Lower leg skin (tissue), 4 donors: ENCODE data around the gene CNIH2. TPM values are rescaled to one million over a fixed set of nuclear protein-coding genes. Genes with fewer than 3 reads are reported as not detected.

Experiments used
- DNase-seq, 2 donors: peaks; one replicate each; pipeline ENCODE4 v3.0.0-alpha.2; 2019; ENCODE audit warnings: low spot score in 2 of 2
- H3K4me3 ChIP-seq: fragments of 200-600 bp; sonication (generic); 2 replicates; pipeline ENCODE4 v1.5.1; 2017; ENCODE audit warnings: mild to moderate bottlenecking, low read depth; ENCODE audit not compliant: poor library complexity, severe bottlenecking
- POLR2A ChIP-seq, 2 donors: fragments of 450-650 bp; IDR thresholded peaks; one replicate each; pipeline ENCODE4 v1.6.1; 2016 to 2017; ENCODE audit warnings: antibody characterized with exemption in 2 of 2, mild to moderate bottlenecking in 1 of 2, moderate library complexity in 1 of 2
- WGBS, 2 donors: methylation state at CpG; one replicate each; pipeline ENCODE4 v1.1.5; 2018; 5-methylcytosine and 5-hydroxymethylcytosine counted together
- intact Hi-C: fragments of 100-400 bp; cut with DNase I; formaldehyde crosslinking; loops from one replicate; pipeline ENCODE4 v1.15.0; 2023; ENCODE audit warnings: low total_unique reads
- total RNA-seq, 4 donors: library from RNA; depleted of rRNA; stranded (reverse); fragments of >200 nt; gene quantifications; one replicate each; pipeline ENCODE4 v1.1.0, GENCODE V29; 2016
- TF ChIP-seq, protein P1 (sequence below), 3 donors: fragments of 450-650 bp; IDR thresholded peaks; one replicate each; pipeline ENCODE4 v1.5.1; 2016; ENCODE audit warnings: antibody characterized with exemption in 3 of 3, mild to moderate bottlenecking in 3 of 3, moderate library complexity in 2 of 3

The CNIH2 gene
- total RNA-seq, 4 donors from 2014 or later, result 0.42 to 3.2 TPM; not detected in 2

DNA sequence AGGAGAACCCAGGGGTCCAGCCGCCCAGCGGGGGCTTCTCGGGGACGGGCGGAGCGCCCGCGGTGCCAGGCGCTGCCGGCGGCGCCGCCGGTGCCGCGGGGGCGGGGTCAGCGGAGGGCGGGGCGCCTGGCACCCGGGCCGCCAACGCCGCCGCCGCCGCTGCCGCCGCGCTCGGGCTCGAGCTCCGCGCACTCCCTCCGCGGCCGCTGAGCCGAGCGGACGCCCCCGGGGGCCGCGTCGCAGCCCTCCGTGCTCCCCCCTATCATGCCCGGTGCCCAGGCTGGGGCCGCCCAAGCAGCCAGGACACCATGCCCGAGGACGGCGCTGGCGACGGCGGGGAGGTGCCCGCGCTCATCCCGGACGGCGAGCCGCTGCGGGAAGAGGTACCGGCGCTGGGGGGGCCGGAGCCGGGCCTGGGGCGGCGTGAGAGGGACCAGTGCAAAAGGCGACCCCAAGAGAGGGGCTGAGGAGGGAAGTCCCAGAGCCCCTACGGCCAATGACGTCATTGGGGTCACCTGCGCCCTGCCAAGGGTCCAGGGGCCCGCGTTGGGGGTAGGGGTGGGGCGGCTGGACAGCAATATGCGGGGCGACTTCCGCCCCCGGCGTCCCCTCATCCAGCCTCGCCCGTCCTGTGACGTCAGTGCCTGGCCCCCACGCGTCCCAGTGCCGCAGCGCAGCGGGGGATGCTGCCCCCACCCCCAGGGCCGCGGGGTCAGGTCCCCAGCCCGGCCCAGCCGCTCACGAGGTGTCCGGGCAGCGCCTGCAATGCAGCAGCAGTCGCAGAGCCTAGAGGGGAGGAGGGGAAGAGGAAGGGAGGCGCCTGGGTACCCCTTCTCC is 13.9 kb downstream of the CNIH2 start, which contains the start of gene TMEM151A:
TMEM151A (plus strand) TSS at position 189 of the 837 bp plus-strand sequence; CDS start at position 309, 120 bp downstream.
- intact Hi-C loops, result no loop called here
- 1 to 3% methylated on average over 28 to 40 of the region's 95 CpGs for WGBS, 2 donors
- DNase-seq, result no peak
- H3K4me3 ChIP-seq, result no peak within 1 kb of the TSS
- TF ChIP-seq, protein P1, sequence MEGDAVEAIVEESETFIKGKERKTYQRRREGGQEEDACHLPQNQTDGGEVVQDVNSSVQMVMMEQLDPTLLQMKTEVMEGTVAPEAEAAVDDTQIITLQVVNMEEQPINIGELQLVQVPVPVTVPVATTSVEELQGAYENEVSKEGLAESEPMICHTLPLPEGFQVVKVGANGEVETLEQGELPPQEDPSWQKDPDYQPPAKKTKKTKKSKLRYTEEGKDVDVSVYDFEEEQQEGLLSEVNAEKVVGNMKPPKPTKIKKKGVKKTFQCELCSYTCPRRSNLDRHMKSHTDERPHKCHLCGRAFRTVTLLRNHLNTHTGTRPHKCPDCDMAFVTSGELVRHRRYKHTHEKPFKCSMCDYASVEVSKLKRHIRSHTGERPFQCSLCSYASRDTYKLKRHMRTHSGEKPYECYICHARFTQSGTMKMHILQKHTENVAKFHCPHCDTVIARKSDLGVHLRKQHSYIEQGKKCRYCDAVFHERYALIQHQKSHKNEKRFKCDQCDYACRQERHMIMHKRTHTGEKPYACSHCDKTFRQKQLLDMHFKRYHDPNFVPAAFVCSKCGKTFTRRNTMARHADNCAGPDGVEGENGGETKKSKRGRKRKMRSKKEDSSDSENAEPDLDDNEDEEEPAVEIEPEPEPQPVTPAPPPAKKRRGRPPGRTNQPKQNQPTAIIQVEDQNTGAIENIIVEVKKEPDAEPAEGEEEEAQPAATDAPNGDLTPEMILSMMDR (IDR thresholded peaks at IDR 0.05), result no peak
- no peak for TF ChIP-seq POLR2A (IDR thresholded peaks at IDR 0.05)

DNA sequence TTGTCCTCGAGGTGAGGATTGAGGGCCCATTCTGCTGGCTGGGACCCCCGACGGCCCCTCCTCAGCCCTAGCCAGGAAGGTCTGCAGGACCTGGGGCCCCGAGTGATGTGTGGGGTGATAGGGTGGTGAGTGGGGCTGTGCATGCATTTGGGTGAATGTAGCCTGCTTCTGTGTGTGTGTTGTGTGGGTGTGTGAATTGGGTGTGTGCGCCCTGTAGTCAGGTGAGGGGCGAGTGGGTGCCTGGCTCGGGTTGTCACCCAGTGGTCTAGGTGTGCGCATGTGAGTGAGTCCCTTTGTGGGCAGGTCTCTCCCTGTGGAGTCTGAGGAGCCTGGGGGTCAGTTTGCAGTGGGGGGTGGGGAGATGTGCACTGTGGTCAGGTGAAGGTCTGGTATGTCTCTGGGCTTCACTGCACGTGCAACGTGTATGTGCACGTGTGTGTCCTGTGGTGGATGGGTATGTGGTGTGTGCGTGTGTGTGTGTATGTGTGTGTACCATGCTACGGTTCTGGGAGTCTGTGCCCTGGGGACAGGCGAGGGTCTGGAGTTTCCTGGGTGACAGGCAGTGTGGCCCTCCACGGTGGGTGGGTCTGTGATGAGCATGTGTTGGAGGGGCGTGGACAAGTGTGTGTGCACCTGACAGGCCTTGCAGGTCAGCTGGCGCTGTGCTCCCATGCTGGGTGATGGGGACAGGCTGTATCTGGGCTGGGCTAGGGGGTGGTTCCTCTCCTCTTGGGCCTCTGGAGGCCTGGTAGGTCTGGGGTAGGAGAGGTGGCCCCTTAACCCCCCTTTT is 14.8 kb downstream of the CNIH2 start:
- H3K4me3 ChIP-seq, result no peak overlapping the region
- intact Hi-C loops, result no loop called here
- no peak for DNase-seq
- TF ChIP-seq, protein P1 (IDR thresholded peaks at IDR 0.05), result peak in 1 of 3 donors; percentile 12
- no peak for TF ChIP-seq POLR2A (IDR thresholded peaks at IDR 0.05)
- 37 to 44% methylated on average over 16 to 17 of the region's 17 CpGs for WGBS, 2 donors

DNA sequence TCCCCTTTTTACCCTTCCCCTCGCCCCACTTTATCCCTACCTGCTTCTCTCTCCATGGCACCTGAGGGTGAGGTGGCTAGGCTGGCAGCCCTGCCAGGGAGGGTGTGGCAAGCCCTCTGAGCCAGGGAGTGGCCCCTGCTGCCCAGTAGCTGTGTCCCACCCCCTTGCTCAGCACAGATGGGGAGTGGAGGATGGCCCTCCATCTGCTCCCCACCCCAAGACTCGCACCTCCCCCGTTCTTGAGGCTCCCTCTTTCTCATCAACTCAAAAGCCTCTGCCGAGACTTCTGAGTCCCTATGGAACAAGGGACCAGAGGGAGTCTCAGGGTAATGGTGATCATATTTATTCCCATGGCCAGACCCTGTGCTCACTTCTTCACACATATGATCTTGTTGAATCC is 15.4 kb downstream of the CNIH2 start:
- intact Hi-C loops, result no loop called here
- 74 to 77% methylated on average over 4 of the region's 4 CpGs for WGBS, 2 donors
- H3K4me3 ChIP-seq, result no peak overlapping the region
- DNase-seq, result no peak
- no peak for TF ChIP-seq POLR2A (IDR thresholded peaks at IDR 0.05)
- TF ChIP-seq, protein P1 (IDR thresholded peaks at IDR 0.05), result no peak

DNA sequence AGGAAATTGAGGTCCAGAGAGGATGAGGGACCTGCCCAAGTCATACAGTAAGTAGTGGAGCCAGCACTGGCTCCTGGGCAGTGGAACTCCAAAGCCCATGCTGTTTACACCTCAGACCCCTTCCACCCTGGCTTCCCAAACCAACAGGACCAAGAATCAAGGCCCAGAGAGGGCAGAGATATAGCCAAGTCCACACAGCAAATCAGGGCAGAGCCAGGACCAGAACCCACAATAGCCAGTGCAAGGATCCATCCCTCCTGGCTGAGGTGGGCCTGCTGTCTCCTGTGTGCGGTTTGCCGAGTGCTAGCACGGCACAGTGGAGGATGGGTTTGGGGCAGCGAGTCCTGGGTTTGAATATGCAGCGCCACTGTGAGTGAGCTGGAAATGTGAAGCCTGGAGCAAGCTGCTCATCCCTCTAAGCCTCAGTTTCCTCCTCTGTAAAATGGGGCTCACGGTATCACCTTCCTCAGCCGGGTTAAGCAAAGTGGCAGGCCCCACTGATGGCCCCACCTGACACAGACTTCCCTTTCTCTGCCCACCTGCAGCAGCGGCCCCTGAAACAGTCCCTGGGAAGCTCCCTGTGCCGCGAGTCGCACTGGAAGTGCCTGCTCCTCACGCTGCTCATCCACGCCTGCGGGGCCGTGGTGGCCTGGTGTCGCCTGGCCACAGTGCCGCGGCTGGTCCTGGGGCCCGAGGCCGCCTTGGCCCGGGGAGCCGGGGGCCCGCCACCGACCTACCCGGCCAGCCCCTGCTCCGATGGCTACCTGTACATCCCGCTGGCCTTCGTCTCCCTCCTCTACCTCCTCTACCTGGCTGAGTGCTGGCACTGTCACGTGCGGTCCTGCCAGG is 16.0 kb downstream of the CNIH2 start:
- no peak for DNase-seq
- TF ChIP-seq POLR2A (IDR thresholded peaks at IDR 0.05), result no peak
- TF ChIP-seq, protein P1 (IDR thresholded peaks at IDR 0.05), result no peak
- WGBS, 2 donors, result 86 to 91% methylated on average over 18 to 28 of the region's 30 CpGs

More for the DNA sequence above, 16.0 kb downstream of the CNIH2 start:
- intact Hi-C loops, result no loop called here
- no peak overlapping the region for H3K4me3 ChIP-seq
